NB4 (cell line): Measurements from ENCODE around the gene TYMP.

Source experiments
- DNase-seq: peaks from one replicate; pipeline ENCODE4 v3.0.0; 2010; ENCODE audit warnings: low read depth
- H3K4me3 ChIP-seq: one replicate; pipeline ENCODE4 v1.5.1; 2011; ENCODE audit warnings: mild to moderate bottlenecking, low read depth, low read length, moderate library complexity
- MAX ChIP-seq: IDR thresholded peaks from 2 replicates; pipeline ENCODE4 v1.6.1; 2011; ENCODE audit warnings: low read depth, low read length
- MYC ChIP-seq: IDR thresholded peaks from 2 replicates; pipeline ENCODE4 v1.6.1; 2011; ENCODE audit warnings: low read depth, low read length
- POLR2A ChIP-seq: IDR thresholded peaks from 2 replicates; pipeline ENCODE4 v1.6.1; 2011; ENCODE audit warnings: mild to moderate bottlenecking; ENCODE audit not compliant: insufficient read length; ENCODE audit errors: extremely low read depth
- TF ChIP-seq, protein P1 (sequence below): IDR thresholded peaks from one replicate; pipeline ENCODE4 v1.5.1; 2012; ENCODE audit warnings: low read depth, low read length

TYMP gene

DNA sequence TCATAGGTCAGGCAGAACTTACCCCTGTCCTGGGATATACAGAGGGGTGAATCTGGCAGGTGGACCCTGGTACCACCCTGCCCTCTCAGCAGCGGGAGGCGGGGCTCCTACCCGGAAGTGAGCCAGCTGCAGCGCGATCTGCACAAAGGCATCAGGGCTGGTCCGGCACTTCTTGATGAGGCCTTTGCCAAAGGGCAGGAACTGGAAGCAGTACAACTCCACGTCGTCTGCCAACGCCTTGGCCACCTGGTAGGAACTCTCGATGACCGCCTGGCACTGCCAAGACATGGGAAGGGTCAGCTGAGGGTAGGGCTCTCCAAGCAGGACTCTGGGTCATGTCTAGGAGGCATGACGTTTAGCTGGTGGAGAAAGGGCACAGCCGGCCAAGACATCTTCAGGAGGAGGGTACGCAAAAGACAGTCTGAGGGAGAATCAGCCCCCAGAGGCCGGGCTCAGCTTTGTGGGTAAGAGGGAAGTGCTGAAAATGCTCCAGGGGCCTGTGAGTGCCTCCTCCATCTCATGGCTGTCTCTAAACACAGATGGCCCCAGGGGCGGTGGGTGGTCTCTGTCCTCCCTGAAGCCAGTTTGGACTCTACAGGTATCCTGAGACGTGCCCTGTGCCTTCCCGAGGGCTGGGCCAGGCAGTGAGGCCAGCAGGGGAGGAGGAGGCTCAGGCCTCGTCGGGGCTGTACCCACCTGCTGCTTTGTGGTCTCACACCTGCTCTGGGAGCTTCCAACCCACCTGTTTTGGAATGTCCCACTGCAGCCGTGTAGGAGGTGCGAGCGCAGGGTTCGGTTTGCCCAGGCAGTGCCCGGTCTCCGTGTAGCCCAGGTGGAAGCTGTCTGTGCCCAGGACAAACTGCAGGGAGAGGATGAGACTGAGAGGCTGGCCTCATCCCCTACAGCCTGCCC, 41.7 kb upstream of the TYMP start:
- no peak for DNase-seq
- TF ChIP-seq, protein P1, sequence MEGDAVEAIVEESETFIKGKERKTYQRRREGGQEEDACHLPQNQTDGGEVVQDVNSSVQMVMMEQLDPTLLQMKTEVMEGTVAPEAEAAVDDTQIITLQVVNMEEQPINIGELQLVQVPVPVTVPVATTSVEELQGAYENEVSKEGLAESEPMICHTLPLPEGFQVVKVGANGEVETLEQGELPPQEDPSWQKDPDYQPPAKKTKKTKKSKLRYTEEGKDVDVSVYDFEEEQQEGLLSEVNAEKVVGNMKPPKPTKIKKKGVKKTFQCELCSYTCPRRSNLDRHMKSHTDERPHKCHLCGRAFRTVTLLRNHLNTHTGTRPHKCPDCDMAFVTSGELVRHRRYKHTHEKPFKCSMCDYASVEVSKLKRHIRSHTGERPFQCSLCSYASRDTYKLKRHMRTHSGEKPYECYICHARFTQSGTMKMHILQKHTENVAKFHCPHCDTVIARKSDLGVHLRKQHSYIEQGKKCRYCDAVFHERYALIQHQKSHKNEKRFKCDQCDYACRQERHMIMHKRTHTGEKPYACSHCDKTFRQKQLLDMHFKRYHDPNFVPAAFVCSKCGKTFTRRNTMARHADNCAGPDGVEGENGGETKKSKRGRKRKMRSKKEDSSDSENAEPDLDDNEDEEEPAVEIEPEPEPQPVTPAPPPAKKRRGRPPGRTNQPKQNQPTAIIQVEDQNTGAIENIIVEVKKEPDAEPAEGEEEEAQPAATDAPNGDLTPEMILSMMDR, result no peak
- TF ChIP-seq MYC (no peak), POLR2A (no peak), MAX (no peak)

DNA sequence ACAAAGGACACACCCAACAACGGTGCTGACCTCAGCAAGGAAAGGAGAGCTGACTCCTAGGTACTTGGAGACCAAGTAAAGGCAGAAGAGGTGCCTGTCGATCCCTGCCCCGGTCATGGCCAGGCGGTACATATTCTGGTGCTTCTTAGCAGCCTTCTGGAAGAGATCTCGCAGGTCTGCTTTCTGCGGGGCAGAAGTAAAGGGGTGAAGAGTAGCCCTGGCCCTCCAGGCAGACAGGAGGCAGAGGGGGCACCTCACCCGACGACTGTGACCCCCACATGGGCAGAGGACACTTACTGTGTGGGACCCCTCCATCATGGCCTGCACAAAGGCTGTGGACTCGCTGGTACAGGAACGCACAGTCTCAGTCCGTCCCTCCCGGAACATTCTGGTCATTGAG, 41.0 kb upstream of the TYMP start:
- no peak overlapping the region for H3K4me3 ChIP-seq
- TF ChIP-seq POLR2A (no peak), MYC (no peak), MAX (no peak)
- TF ChIP-seq, protein P1, result no peak
- no peak for DNase-seq

More for the DNA sequence above, 41.7 kb upstream of the TYMP start:
- no peak overlapping the region for H3K4me3 ChIP-seq

- TF ChIP-seq MAX (no peak), POLR2A (no peak), MYC (no peak)
- TF ChIP-seq, protein P1, result no peak
- no peak for DNase-seq
These were observed 40.2 kb upstream of the TYMP start for GRCh38 chr22:50569896-50570535.

GRCh38 chr22:50569041-50569459, 39.2 kb upstream of the TYMP start:
- no peak for DNase-seq
- TF ChIP-seq MYC, result no peak
- TF ChIP-seq MAX, result no peak
- no peak for TF ChIP-seq POLR2A
- TF ChIP-seq, protein P1, result no peak
- no peak overlapping the region for H3K4me3 ChIP-seq

More at GRCh38 chr22:50569896-50570535, 40.2 kb upstream of the TYMP start:
- no peak overlapping the region for H3K4me3 ChIP-seq

DNA sequence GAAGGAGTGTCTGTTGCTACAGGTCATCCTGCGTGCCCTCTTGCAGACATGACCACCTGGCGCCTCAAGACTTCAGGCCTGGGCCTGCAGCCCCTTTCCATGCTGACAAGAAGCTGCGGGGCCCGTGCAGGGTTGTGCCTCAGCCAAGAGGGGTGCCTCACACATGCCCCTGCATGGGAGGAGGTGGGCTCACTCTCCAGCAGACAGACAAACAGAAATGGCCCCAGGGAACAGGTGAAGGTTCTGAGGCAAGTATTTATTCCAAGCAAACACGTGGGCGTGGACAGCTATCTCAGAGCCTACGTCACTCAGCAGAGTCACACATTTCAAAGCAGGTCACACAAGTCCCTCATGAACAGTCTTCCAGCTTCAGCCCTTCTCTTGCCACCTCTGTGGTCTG, 38.8 kb upstream of the TYMP start:
- no peak for DNase-seq
- no peak for TF ChIP-seq MAX
- TF ChIP-seq POLR2A, result no peak
- TF ChIP-seq, protein P1, result no peak
- TF ChIP-seq MYC, result no peak
- H3K4me3 ChIP-seq, result no peak overlapping the region
